Activated effector memory CD4-positive, alpha-beta T cell treated with anti-CD3 and anti-CD28 coated beads, Interleukin-2, amount 50 U/mL, for 16 hours (primary cell): Measurements from ENCODE around the gene BICDL2.

Source experiments
- DNase-seq: peaks from one replicate; pipeline ENCODE4 v3.0.0-alpha.2; 2020

BICDL2 gene

DNA sequence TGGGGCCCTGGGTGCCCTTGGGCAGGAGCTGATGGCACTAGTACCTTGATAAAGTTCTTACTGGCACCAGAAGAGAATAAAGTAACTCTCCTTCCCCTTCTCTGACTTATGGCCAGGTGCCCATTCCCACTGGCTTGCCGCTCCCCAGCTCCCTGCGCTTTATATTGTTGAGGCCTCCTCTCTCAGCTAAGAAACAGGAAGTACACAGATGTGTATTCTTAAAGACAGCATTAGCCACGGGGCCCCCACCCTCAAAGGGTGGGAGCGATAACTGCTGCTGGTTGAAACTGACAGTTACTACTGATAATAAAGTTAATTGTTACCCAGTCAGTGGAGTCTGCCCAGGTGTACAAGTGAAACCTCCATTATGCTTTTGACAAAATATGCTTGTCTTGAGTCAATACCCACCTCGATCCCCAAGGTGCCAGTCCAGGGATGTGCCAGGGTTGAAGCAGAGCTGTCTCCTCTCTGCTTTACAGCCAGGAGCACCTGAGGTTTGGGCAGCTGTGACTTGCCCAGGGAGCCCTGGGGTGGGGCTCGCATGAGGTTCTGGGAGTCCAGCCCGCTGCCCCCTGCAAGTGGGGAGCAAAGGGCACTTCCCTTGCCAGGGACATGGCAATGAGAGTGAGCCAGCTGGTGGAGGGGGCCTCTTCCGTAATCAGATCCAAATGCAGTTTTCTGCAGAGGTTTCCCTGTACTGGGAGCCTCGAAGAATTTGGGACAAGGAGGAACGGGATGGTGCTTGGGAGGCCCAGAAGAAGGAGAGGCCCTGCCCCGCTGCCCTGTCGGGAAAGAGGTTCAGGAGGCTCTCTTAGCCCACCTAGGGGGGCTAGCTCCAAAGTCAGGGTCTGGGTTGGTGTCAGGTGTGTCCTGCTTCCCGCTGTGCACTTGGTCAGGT lies 29.4 kb downstream of the BICDL2 start:
- DNase-seq = no peak

DNA sequence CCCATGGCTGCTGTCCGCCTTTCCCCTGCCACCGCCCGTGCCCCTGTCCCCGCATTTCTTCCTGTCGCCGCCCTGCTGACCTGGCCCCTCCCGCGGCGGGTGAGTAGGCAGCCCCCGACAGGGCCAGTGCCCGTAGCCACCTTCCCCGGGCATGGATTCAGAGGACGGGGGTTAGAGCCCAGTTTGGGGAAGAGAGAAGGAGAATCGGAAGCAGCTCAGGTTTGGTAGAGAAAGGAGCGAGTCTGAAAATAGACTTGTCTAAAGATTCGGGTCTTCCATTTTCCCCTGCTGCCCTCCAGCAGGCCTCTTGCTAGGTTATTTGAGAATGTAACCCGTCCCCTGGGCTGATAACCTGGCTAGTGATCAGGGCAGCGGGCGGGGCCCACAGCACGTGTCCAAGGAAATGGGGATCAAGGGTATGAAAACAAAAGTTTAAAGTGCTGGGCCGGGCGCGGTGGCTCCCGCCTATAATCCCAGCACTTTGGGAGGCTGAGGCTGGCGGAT lies 31.9 kb downstream of the BICDL2 start:
- DNase-seq = peak; percentile 69

DNA sequence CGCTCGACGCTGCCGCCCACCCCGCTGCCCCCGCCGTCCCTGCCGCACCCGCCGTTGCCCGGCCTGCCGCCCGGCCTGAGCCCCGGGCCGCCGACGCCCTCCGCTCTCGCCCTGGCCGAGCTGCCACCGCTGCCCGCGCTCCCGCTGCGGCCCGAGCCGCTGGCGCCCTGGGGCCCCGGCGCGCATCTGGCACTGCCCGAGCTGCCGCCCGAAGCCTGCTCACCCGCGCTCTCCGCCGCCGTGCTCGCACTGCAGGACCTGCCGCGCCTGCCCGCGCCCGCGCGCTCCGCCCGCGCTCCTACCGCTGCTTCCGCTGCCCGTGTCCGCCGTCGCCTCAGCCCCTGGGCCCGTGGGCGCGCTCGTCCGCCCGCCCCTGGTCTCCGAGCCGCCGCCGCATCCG lies 32.4 kb downstream of the BICDL2 start:
- no peak for DNase-seq

- peak; percentile 99 for DNase-seq
Measured at GRCh38 chr16:3003582-3004270, 33.0 kb downstream of the BICDL2 start.

DNA sequence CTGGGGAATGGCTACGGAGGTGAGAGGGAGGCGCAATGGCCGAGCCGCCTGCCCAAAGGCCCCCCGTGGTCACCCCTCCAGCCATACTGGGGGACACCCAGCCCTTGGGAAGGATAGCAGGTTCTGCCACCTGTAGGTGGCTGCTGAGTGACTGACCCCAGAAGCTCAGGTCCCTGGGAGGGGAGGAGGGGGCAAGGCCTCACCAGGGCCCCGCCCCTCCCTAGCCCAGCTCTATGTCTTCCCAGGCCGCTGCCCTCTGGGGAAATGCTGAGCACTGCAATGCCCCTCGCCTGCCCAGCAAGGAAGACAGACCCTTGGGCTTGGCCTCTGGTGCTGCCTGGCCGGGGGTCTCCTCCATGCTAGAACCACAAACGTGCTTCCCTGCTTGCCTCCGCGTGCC lies 35.4 kb downstream of the BICDL2 start:
- DNase-seq = no peak

GRCh38 chr16:3000540-3000939 lies 36.2 kb downstream of the BICDL2 start:
- no peak for DNase-seq

DNA sequence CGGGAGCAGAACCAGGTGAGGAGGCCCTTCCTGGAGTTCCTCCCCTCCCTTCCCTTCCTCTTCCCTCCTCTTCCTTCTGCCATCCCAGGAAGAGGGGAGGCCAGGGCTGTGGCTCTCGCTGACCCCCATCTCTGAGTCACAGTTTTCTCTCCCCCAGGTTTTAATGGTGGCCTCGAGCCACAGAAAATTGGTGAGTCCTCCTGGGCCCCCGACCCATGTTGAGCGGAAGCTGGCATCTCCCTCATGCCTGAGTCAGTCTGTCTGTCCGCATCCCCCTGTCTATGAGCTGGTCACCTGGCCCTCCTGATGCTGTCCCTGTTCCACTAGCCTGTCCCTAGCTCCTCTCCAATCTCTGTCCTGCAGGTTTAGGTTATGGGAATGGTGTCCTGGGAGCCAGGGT lies 36.8 kb downstream of the BICDL2 start:
- DNase-seq = no peak

DNA sequence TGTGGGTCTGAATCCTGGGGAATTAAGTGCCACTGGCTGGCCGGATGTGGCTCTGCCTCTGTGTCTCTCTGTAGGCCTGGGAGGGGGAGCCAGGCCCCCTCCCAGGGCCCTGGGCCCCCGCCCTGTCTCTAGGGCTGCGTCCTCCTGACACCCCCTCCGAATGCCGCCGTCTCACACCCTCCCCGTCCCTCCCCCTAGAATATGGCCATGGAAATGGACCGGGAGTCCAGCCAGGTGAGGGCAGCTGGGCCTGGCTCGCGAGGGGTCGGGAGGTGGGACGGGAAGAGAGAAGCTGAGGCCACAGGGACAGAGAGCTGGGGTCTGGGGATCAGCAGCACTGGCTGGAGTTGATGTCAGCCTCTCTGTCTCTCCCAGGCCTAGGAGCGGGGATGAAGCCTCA lies 40.4 kb downstream of the BICDL2 start:
- DNase-seq = no peak

GRCh38 chr16:2992383-2993081 lies 44.2 kb downstream of the BICDL2 start:
- DNase-seq = no peak

GRCh38 chr16:2991566-2992261 lies 45.0 kb downstream of the BICDL2 start:
- no peak for DNase-seq

DNA sequence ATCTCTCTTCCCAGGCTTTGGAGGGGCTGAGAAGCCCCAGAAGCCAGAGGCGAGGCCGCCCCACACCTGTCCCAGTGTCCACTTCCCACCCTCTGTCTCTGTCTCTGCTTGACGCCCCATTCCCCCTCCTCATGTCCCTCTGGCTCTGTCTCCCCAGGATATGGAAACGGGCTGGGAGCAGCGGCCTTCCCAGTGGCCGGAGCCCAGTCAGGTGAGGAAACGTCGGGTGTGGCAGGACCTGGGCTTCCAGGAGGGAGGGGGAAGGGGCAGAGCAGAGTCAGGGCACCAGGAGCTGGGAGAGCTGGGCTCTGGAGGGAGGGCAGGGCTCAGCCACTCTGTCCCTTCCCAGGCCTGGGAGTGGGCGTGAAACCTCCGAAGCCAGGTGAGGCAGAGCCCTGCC lies 45.9 kb downstream of the BICDL2 start:
- no peak for DNase-seq

- no peak for DNase-seq
Measured at GRCh38 chr16:2988590-2989099, 48.1 kb downstream of the BICDL2 start.

- no peak for DNase-seq
Measured at GRCh38 chr16:2987833-2988232, 48.9 kb downstream of the BICDL2 start.

DNA sequence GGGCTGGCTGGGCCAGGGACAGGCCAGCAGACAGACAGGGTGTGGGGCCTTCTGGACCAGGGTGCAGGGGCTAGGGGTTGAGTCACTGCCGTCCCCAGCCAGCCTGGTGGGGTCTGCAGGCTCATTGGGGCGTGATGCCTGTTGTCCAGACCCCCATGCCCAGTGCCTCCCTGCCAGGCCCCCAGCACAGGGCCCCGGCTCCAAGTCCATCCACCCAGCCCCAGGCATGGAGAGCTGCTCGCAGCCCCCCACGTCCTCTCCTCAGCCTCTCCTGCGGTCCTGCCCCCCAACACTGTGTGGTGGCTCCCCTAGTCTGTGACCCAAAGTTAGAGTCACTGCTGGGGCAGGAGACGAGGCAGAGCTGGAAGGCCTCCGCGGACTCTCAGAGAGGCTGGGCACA lies 49.5 kb downstream of the BICDL2 start:
- DNase-seq = no peak

DNA sequence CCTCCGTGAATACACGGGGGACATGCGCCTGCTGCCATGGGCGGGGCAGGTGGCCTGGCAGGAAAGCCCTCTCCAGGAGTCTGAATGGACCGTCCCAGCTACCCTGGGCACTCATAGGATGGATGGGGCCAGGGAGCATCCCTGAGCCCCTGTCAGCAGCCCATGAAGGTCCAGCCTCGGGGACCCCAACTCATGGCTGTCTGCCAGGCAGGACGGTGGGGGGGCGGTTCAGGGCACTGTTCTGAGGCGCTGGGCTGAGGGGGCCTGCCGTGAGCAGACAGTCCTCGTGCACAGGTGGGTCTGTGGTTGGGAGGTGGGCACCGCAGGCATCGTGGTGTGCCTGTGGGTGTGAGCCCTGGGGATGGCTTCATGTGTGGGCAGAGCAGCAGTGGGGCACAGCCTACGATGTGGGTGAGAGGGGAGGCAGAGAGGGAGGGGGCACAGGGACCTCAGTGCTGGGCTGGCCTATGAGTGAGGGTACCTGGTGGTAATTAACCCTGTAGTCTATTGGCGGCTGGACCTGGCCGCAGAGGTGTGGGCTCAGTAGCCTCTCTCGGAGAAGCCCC lies 50.0 kb downstream of the BICDL2 start:
- DNase-seq = no peak

- no peak for DNase-seq
Measured at GRCh38 chr16:2985893-2986355, 50.8 kb downstream of the BICDL2 start.

GRCh38 chr16:2985462-2985861 lies 51.3 kb downstream of the BICDL2 start:
- DNase-seq = no peak

DNA sequence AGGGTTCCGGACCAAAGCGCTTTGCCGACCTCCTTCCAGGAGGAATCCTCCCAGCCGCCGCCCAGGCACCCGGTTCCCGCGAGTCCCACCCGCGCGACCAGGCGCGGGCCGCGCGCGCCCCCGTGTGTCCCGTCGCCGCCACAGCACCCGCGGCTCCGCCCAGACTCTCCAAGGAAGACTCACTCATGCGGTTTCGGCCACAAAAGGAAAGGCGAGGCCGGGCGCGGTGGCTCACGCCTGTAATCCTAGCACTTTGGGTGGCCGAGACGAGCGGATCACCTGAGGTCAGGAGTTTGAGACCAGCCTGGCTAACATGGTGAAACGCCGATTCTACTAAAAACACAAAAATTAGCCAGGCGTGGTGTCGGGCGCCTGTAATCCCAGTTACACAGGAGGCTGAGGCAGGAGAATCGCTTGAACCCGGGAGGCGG lies 53.0 kb downstream of the BICDL2 start:
- peak; percentile 90 for DNase-seq

DNA sequence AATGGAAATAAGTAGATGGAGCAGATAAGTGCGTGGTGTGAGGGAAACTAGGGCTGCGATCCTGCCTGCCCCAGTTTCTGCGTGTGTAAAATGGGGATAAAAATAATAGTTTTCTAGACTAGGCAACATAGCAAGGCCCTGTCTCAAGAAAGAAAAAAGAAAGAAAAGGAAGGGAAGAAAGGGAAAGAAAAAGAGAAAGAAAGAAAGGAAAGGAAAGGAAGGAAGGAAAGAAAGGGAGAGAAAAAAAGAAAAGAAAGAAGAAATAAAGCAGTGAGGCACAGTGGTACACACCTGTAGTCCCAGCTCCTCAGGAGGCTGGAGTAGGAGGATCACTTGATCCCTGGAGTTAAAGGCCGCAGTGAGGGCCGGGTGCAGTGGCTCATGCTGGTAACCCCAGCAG lies 54.3 kb downstream of the BICDL2 start:
- no peak for DNase-seq

DNA sequence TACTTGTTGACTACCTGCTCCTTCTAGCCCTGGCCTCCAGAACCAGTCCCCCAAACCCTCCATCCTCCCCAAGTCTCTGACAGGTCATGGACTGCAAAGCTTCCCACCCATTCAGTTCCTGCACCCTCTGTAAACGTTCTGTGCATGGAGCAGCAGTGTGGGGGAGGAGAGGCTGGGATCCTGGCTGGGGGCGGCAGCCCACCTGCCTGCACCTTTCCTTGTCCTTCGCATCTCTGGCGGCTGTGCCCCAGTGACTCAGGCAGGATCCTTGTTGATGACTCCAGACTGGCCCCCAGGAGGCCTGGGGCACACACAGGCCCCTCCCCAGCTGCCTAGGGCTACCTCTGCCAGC lies 54.9 kb downstream of the BICDL2 start:
- DNase-seq = no peak

GRCh38 chr16:2981177-2981898 lies 55.4 kb downstream of the BICDL2 start:
- no peak for DNase-seq
